ENCODE results near the gene WFDC1.

WFDC1 gene

GRCh38 chr16:84370723-84371552, 76.3 kb downstream of the WFDC1 start:
- DNase-seq (ENCODE audit: low read depth in 2 of 2, low spot score in 1 of 2) = no peak

- no peak for DNase-seq (ENCODE audit: low read depth in 2 of 2, low spot score in 1 of 2)
Measured at GRCh38 chr16:84371553-84371865, 76.8 kb downstream of the WFDC1 start.

- no peak for DNase-seq (ENCODE audit: low read depth in 2 of 2, low spot score in 1 of 2)
Measured at GRCh38 chr16:84373907-84374489, 79.3 kb downstream of the WFDC1 start.

GRCh38 chr16:84378099-84378498, 83.4 kb downstream of the WFDC1 start:
- DNase-seq (ENCODE audit: low read depth in 2 of 2, low spot score in 1 of 2) = no peak

- no peak for DNase-seq (ENCODE audit: low read depth in 2 of 2, low spot score in 1 of 2)
Measured at GRCh38 chr16:84378567-84378966, 83.9 kb downstream of the WFDC1 start.

GRCh38 chr16:84379008-84379708, 84.5 kb downstream of the WFDC1 start:
- no peak for DNase-seq (ENCODE audit: low read depth in 2 of 2, low spot score in 1 of 2)
